ENCODE data around the gene CDIP1.

CDIP1 gene

DNA sequence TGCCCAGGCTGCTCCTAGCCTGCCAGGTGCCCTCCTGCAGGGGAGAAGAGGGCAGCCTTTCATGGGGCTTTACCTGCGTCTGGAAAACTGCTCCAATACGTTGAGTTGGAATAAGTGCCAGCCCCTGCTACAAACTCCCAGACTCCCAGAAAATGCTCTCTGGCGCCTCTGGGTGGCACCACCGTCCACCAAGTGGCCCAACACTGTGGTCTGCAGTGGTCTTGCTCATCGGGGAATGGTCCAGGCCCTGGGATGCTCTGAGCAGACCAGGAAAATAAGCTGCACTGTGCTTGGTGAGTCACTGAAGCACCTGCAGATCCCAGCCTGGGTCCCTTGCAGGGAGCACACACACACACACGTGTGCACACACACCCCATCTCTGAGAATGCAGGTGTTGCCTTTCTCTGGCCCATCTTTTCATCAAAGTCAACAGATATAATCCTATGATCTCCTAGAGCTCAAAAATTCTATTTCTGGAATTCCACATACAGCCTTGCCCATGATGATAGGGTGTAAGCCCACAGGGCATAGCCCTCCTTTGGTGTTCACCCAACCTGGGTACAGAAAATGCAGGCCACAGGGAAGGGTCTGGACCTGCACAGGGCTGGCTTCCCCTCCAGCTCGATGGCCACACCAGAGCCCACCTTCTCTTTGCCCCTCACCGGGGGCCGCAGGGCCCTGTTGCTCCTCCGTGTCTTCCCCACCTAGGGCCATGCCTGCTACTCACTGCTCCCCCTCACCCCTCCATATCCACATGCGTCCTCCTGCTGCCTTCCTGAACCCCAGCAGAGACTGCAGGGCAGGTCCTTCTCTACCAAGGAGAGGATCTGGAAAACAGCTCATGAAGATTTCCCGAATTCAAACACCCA is 20.5 kb downstream of the CDIP1 start:
- no peak overlapping the region for H3K4me2 ChIP-seq
- H3K27me3 ChIP-seq (ENCODE audit: insufficient read depth, low read depth): no peaks in the 10 kb centered on the region
- TF ChIP-seq, protein P1, sequence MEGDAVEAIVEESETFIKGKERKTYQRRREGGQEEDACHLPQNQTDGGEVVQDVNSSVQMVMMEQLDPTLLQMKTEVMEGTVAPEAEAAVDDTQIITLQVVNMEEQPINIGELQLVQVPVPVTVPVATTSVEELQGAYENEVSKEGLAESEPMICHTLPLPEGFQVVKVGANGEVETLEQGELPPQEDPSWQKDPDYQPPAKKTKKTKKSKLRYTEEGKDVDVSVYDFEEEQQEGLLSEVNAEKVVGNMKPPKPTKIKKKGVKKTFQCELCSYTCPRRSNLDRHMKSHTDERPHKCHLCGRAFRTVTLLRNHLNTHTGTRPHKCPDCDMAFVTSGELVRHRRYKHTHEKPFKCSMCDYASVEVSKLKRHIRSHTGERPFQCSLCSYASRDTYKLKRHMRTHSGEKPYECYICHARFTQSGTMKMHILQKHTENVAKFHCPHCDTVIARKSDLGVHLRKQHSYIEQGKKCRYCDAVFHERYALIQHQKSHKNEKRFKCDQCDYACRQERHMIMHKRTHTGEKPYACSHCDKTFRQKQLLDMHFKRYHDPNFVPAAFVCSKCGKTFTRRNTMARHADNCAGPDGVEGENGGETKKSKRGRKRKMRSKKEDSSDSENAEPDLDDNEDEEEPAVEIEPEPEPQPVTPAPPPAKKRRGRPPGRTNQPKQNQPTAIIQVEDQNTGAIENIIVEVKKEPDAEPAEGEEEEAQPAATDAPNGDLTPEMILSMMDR (conservative IDR thresholded peaks at IDR 0.05; ENCODE audit: low read depth, low read length): peak; percentile 56
- H3K36me3 ChIP-seq (ENCODE audit: insufficient read depth): no peaks in the 10 kb centered on the region
- H3K27ac ChIP-seq: no peak overlapping the region
- peaks cover 30% of the 10 kb centered on the region; the same call in 1 of the 2 replicates for H3K79me2 ChIP-seq (ENCODE audit: insufficient read depth, low read depth)
- no peak overlapping the region for H2AFZ ChIP-seq (ENCODE audit: low read depth)
- H3K9ac ChIP-seq: no peak overlapping the region
- no peaks in the 10 kb centered on the region for H4K20me1 ChIP-seq (ENCODE audit: insufficient read depth)
- no peak overlapping the region for H3K4me3 ChIP-seq (IDR thresholded peaks at IDR 0.05; ENCODE audit: insufficient read depth, low read depth, low read length)
- H3K4me1 ChIP-seq (ENCODE audit: low read depth, poor library complexity, severe bottlenecking): peaks cover 46% of the 10 kb centered on the region

DNA sequence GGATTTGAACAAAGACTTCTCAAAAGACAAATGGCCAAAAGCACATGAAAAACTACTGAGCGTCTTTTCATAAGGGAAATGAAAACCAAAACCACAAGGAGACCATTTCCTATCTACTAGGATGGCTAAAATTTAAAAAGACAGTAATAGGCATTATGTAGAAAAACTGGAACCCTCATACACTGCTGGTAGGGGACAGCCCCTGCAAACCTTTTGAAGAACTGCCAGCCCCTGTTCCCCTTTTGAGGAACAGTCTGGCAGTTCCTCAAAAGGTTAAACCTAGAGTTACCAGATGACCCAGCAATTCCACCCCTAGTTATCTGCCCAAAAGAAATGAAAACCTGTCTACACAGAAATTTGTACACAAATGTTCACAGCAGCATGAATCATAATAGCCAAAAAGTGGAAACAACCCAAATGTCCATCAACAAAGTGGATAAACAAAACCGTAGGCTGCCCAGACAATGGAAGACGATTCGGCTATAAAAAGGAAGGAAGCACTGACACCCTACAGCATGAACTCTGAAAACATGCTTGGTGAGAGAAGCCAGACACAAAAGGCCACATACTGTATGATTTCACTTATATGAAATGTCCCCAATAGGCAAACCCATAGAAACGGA is 22.9 kb downstream of the CDIP1 start:
- H4K20me1 ChIP-seq (ENCODE audit: insufficient read depth): no peaks in the 10 kb centered on the region
- H2AFZ ChIP-seq (ENCODE audit: low read depth): 0 out of 2 replicates have a peak overlapping the region, but pooled peaks have one; percentile 8
- no peak overlapping the region for H3K4me3 ChIP-seq (IDR thresholded peaks at IDR 0.05; ENCODE audit: insufficient read depth, low read depth, low read length)
- H3K4me2 ChIP-seq: peak overlapping the region; percentile 81
- H3K4me1 ChIP-seq (ENCODE audit: low read depth, poor library complexity, severe bottlenecking): peaks cover 46% of the 10 kb centered on the region
- H3K27ac ChIP-seq: peak overlapping the region; percentile 71
- TF ChIP-seq, protein P1 (conservative IDR thresholded peaks at IDR 0.05; ENCODE audit: low read depth, low read length): no peak
- H3K9ac ChIP-seq: peak overlapping the region; percentile 33; the same call in 1 of the 2 replicates
- no peaks in the 10 kb centered on the region for H3K36me3 ChIP-seq (ENCODE audit: insufficient read depth)
- peaks cover 30% of the 10 kb centered on the region; the same call in 1 of the 2 replicates for H3K79me2 ChIP-seq (ENCODE audit: insufficient read depth, low read depth)
- H3K27me3 ChIP-seq (ENCODE audit: insufficient read depth, low read depth): no peaks in the 10 kb centered on the region

DNA sequence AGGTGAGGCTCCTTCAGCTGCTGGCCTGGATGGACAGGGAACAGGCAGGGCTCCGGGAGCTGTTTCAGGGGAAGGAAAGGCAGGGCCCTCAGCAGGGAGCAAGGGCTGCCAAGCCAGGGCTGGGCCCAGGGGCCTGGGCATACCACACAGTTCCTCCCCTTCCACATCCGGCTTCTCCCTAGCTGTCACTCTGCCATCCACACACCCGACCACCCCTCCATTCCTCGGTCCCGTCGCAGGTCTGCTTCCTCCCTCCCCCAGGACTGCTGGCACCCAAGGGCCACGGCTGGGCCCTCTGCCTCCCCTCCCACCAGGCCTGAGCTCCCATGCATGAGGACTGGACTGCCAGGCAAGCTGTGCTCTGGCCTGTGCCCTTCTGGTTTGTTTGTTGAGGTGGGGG is 24.0 kb downstream of the CDIP1 start:
- Histone ChIP-seq H3K27me3 (ENCODE audit: insufficient read depth, low read depth) (no peaks in the 10 kb centered on the region), H3K4me1 (ENCODE audit: low read depth, poor library complexity, severe bottlenecking) (peaks cover 46% of the 10 kb centered on the region), H3K36me3 (ENCODE audit: insufficient read depth) (no peaks in the 10 kb centered on the region), H3K27ac (peak overlapping the region; percentile 71), H3K4me2 (peak overlapping the region; percentile 81), H2AFZ (ENCODE audit: low read depth) (no peak overlapping the region), H3K4me3 (IDR thresholded peaks at IDR 0.05; ENCODE audit: insufficient read depth, low read depth, low read length) (no peak overlapping the region), H3K79me2 (ENCODE audit: insufficient read depth, low read depth) (peaks cover 30% of the 10 kb centered on the region; the same call in 1 of the 2 replicates), H3K9ac (peak overlapping the region; percentile 33; the same call in 1 of the 2 replicates), H4K20me1 (ENCODE audit: insufficient read depth) (no peaks in the 10 kb centered on the region)
- TF ChIP-seq, protein P1 (conservative IDR thresholded peaks at IDR 0.05; ENCODE audit: low read depth, low read length): no peak

DNA sequence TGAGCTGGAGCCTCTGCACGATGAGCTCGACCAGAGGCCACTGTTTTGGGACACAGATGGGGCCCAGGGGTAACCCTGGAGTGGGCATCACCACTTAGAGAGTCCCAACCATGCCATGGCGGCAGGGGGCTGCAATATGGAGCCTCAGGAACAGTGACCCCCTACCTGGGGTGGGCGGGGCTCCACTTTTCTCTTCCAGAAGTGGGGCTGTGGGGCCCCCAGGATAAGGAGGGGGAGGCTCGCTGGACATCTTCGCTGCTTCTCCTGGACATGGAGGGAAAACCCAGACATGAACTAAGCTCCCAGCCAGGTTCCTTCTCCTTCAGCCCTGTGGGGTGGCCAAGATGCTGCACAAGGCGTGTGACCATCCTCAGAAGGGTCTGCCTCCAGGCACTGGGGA is 24.7 kb downstream of the CDIP1 start:
- Histone ChIP-seq H3K4me3 (IDR thresholded peaks at IDR 0.05; ENCODE audit: insufficient read depth, low read depth, low read length) (no peak overlapping the region), H4K20me1 (ENCODE audit: insufficient read depth) (no peaks in the 10 kb centered on the region), H3K79me2 (ENCODE audit: insufficient read depth, low read depth) (peaks cover 30% of the 10 kb centered on the region; the same call in 1 of the 2 replicates), H3K27ac (no peak overlapping the region; the same call in 1 of the 2 replicates), H3K9ac (no peak overlapping the region), H3K4me1 (ENCODE audit: low read depth, poor library complexity, severe bottlenecking) (peaks cover 46% of the 10 kb centered on the region), H3K27me3 (ENCODE audit: insufficient read depth, low read depth) (no peaks in the 10 kb centered on the region), H3K4me2 (no peak overlapping the region), H3K36me3 (ENCODE audit: insufficient read depth) (no peaks in the 10 kb centered on the region), H2AFZ (ENCODE audit: low read depth) (no peak overlapping the region)
- TF ChIP-seq, protein P1 (conservative IDR thresholded peaks at IDR 0.05; ENCODE audit: low read depth, low read length): no peak

Data from KMS-11 (cell line).